ENCODE results near the gene FADS1.

The FADS1 gene

DNA sequence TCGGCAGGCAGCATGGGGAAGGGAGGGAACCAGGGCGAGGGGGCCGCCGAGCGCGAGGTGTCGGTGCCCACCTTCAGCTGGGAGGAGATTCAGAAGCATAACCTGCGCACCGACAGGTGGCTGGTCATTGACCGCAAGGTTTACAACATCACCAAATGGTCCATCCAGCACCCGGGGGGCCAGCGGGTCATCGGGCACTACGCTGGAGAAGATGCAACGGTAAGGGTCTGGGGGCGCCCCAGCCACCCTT lies 11.5 kb upstream of the FADS1 start:
- ATAC-seq: no peak
- no peak for TF ChIP-seq ZNF70 (CRISPR knock-in tag; IDR thresholded peaks at IDR 0.05)
- no peak for TF ChIP-seq OSR1 (CRISPR knock-in tag; IDR thresholded peaks at IDR 0.05)
- TF ChIP-seq ZC3H10 (CRISPR knock-in tag; IDR thresholded peaks at IDR 0.05): no peak
- TF ChIP-seq BACH2 (CRISPR knock-in tag; IDR thresholded peaks at IDR 0.05; ENCODE audit: borderline replicate concordance): no peak
- no peak for TF ChIP-seq TOX (CRISPR knock-in tag; IDR thresholded peaks at IDR 0.05; ENCODE audit: borderline replicate concordance)
- TF ChIP-seq GLIS3 (CRISPR knock-in tag; IDR thresholded peaks at IDR 0.05): no peak
- TF ChIP-seq, protein P1, sequence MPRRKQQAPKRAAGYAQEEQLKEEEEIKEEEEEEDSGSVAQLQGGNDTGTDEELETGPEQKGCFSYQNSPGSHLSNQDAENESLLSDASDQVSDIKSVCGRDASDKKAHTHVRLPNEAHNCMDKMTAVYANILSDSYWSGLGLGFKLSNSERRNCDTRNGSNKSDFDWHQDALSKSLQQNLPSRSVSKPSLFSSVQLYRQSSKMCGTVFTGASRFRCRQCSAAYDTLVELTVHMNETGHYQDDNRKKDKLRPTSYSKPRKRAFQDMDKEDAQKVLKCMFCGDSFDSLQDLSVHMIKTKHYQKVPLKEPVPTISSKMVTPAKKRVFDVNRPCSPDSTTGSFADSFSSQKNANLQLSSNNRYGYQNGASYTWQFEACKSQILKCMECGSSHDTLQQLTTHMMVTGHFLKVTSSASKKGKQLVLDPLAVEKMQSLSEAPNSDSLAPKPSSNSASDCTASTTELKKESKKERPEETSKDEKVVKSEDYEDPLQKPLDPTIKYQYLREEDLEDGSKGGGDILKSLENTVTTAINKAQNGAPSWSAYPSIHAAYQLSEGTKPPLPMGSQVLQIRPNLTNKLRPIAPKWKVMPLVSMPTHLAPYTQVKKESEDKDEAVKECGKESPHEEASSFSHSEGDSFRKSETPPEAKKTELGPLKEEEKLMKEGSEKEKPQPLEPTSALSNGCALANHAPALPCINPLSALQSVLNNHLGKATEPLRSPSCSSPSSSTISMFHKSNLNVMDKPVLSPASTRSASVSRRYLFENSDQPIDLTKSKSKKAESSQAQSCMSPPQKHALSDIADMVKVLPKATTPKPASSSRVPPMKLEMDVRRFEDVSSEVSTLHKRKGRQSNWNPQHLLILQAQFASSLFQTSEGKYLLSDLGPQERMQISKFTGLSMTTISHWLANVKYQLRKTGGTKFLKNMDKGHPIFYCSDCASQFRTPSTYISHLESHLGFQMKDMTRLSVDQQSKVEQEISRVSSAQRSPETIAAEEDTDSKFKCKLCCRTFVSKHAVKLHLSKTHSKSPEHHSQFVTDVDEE (CRISPR knock-in tag; IDR thresholded peaks at IDR 0.05): no peak
- TF ChIP-seq, protein P2, sequence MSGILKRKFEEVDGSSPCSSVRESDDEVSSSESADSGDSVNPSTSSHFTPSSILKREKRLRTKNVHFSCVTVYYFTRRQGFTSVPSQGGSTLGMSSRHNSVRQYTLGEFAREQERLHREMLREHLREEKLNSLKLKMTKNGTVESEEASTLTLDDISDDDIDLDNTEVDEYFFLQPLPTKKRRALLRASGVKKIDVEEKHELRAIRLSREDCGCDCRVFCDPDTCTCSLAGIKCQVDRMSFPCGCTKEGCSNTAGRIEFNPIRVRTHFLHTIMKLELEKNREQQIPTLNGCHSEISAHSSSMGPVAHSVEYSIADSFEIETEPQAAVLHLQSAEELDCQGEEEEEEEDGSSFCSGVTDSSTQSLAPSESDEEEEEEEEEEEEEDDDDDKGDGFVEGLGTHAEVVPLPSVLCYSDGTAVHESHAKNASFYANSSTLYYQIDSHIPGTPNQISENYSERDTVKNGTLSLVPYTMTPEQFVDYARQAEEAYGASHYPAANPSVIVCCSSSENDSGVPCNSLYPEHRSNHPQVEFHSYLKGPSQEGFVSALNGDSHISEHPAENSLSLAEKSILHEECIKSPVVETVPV (CRISPR knock-in tag; IDR thresholded peaks at IDR 0.05): no peak
- no peak for TF ChIP-seq ZFP30 (CRISPR knock-in tag; IDR thresholded peaks at IDR 0.05)

GRCh38 chr11:61827571-61828378 lies 11.0 kb upstream of the FADS1 start, which contains the start of gene FADS2:
Gene FADS2 (plus strand): TSS chr11:61828300. CDS start chr11:61828391, 91 bp downstream.
- TF ChIP-seq ZNF70 (CRISPR knock-in tag; IDR thresholded peaks at IDR 0.05): no peak
- no peak for TF ChIP-seq RARB (CRISPR knock-in tag; IDR thresholded peaks at IDR 0.05)
- TF ChIP-seq, protein P1 (CRISPR knock-in tag; IDR thresholded peaks at IDR 0.05): peak; percentile 58; the same call in 1 of the 2 replicates
- TF ChIP-seq BACH2 (CRISPR knock-in tag; IDR thresholded peaks at IDR 0.05; ENCODE audit: borderline replicate concordance): no peak
- TF ChIP-seq, protein P3, sequence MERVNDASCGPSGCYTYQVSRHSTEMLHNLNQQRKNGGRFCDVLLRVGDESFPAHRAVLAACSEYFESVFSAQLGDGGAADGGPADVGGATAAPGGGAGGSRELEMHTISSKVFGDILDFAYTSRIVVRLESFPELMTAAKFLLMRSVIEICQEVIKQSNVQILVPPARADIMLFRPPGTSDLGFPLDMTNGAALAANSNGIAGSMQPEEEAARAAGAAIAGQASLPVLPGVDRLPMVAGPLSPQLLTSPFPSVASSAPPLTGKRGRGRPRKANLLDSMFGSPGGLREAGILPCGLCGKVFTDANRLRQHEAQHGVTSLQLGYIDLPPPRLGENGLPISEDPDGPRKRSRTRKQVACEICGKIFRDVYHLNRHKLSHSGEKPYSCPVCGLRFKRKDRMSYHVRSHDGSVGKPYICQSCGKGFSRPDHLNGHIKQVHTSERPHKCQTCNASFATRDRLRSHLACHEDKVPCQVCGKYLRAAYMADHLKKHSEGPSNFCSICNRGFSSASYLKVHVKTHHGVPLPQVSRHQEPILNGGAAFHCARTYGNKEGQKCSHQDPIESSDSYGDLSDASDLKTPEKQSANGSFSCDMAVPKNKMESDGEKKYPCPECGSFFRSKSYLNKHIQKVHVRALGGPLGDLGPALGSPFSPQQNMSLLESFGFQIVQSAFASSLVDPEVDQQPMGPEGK (CRISPR knock-in tag; IDR thresholded peaks at IDR 0.05; ENCODE audit: borderline replicate concordance): 0 out of 2 replicates have a peak, but pooled peaks have one; percentile 18
- no peak for TF ChIP-seq ZNF8 (CRISPR knock-in tag; IDR thresholded peaks at IDR 0.05)
- TF ChIP-seq OSR1 (CRISPR knock-in tag; IDR thresholded peaks at IDR 0.05): no peak
- ATAC-seq: peak; percentile 87

DNA sequence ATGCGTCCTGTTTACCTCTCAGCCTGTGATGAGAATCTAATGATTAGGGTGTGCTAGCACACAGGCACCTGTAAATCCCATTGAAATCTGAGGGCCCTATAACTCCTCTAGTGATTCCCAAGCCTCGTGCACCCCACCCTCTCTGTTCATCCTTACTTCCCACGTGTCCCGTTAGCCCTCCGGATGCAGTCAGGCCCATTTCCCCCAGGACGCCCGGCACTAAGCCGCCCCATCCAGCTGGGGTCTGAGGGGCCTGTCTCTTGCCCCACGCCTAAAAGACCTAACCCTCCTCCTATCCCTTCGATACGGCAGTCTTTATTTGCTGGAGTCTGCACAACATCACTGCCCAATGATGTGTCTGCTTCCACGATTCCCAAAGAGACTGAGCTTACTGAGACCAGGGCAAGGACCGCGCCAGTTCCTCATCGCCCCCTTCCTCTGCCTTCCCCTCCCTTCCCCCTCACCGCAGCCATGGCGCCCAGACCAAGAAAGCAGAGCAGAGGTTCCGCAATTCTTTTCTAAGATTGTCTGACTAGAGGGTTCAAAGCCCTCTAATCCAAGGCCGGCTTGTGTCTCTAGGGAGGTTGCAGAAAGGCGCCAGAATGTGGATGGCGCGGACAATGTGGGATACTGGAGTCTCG lies 10.2 kb upstream of the FADS1 start:
- ATAC-seq: no peak
- peak; percentile 49; the same call in 1 of the 2 replicates for TF ChIP-seq ZNF70 (CRISPR knock-in tag; IDR thresholded peaks at IDR 0.05)
- TF ChIP-seq TCF4 (CRISPR knock-in tag; IDR thresholded peaks at IDR 0.05; ENCODE audit: borderline replicate concordance): no peak

DNA sequence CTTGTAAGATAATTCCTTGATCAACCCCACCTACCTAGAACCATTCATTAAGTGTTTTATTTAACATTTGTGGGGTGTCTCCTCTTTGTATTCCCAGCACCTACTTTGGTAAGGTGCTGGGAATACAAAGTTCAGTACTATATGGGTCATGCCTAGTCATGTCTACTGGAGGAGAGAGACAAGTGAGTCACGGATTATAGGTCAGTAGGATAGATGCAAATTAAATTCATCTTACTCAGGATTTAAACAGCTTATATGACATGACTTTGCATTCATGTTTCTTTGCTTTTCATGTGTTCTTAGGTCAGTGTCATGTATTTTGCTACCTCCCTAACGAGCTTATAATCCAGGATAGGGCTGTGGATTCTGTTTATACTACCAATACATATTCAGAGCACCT lies 3.4 kb upstream of the FADS1 start:
- ATAC-seq: no peak
- TF ChIP-seq OSR1 (CRISPR knock-in tag; IDR thresholded peaks at IDR 0.05) (no peak), ESRRG (CRISPR knock-in tag; IDR thresholded peaks at IDR 0.05) (no peak), CSDC2 (CRISPR knock-in tag; IDR thresholded peaks at IDR 0.05) (no peak), TCF4 (CRISPR knock-in tag; IDR thresholded peaks at IDR 0.05; ENCODE audit: borderline replicate concordance) (no peak), ISL1 (CRISPR knock-in tag; IDR thresholded peaks at IDR 0.05) (no peak), POU6F1 (CRISPR knock-in tag; IDR thresholded peaks at IDR 0.05; ENCODE audit: borderline replicate concordance, low read depth) (no peak), SNAI2 (CRISPR knock-in tag; IDR thresholded peaks at IDR 0.05) (no peak), ZFP30 (CRISPR knock-in tag; IDR thresholded peaks at IDR 0.05) (no peak)
- TF ChIP-seq, protein P1 (CRISPR knock-in tag; IDR thresholded peaks at IDR 0.05): no peak
- TF ChIP-seq, protein P4, sequence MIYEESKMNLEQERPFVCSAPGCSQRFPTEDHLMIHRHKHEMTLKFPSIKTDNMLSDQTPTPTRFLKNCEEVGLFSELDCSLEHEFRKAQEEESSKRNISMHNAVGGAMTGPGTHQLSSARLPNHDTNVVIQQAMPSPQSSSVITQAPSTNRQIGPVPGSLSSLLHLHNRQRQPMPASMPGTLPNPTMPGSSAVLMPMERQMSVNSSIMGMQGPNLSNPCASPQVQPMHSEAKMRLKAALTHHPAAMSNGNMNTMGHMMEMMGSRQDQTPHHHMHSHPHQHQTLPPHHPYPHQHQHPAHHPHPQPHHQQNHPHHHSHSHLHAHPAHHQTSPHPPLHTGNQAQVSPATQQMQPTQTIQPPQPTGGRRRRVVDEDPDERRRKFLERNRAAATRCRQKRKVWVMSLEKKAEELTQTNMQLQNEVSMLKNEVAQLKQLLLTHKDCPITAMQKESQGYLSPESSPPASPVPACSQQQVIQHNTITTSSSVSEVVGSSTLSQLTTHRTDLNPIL (CRISPR knock-in tag; IDR thresholded peaks at IDR 0.05; ENCODE audit: low read depth): no peak

All from SK-N-SH treated with all-trans-retinoic acid at 6 μM for 48 hours (cell line).